ENCODE measurements around the gene ACTN3. TPM values are rescaled to one million over a fixed set of nuclear protein-coding genes. Genes with fewer than 3 reads are reported as not detected.

The ACTN3 gene
- total RNA-seq (under 0.01 TPM in 1 of 2 replicates, not detected in the other), polyA plus RNA-seq (0.02 TPM in 1 of 2 replicates, not detected in the other), polyA minus RNA-seq (ENCODE audit: low replicate concordance) (0.22 TPM in 1 of 2 replicates, not detected in the other)
- 0.03 TPM in 1 of 2 replicates, not detected in the other for polyA plus RNA-seq (2012)

DNA sequence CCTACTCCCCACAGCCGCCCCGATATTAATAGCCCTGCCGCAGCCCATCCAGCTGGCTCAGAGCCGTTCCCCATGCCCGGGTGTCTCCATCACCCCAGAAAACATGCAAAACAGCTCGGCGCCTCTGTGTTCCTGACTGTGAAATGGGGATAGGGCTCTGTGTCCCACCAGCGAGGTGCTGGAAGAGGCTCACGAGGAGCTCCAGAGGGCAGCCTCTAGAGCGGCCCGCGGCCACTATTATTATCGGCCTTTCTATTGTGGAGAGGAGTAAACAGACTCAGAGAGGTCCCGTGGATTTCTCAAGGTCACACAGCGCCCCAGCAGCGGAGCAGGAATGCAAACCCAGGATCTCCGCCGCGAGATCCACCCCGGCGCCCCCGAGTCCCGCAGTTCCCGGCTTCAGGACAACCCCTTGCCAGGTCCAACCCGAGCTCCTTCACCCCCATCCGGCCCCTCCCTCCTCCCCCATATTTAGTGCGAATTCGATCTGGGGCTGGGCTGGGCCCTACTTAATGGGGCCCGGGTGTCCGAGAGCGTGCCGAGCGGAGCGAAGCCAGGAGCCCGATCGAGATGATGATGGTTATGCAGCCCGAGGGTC is at the start of gene ACTN3:
ACTN3 (plus strand) TSS at position 536 of the 598 bp plus-strand sequence; CDS start at position 571, 35 bp downstream.
- Histone ChIP-seq H4K20me1 (ENCODE audit: control insufficient read depth, extremely low read depth, insufficient read depth, low read length) (no peaks in the 10 kb centered on the region), H3K4me1 (ENCODE audit: control insufficient read depth, extremely low read depth, insufficient read depth, low read length) (peaks cover 8% of the 10 kb centered on the region), H3K27ac (ENCODE audit: insufficient read depth, low read length) (peak within 1 kb of the TSS; percentile 46), H3K79me2 (ENCODE audit: control insufficient read depth, insufficient read depth, low read length) (no peaks in the 10 kb centered on the region), H3K4me2 (ENCODE audit: extremely low read depth, insufficient read depth, low read length) (peak within 1 kb of the TSS; percentile 93), H3K36me3 (ENCODE audit: control insufficient read depth, insufficient read depth, low read length) (peaks cover 4% of the 10 kb centered on the region), H3K4me3 (replicated peaks in 1 of 4; ENCODE audit: control extremely low read depth in 1 of 4, insufficient read depth in 1 of 4, low read depth in 3 of 4, low read length in 4 of 4) (peak within 1 kb of the TSS; percentile 44 to 83 (median 70)), H3K9me3 (ENCODE audit: control insufficient read depth, insufficient read depth, low read depth, low read length) (no peaks in the 10 kb centered on the region), H2AFZ (ENCODE audit: low read length) (peak within 1 kb of the TSS; percentile 51), H3K27me3 (ENCODE audit: control insufficient read depth, insufficient read depth, low read length) (peaks cover 19% of the 10 kb centered on the region), H3K9ac (ENCODE audit: insufficient read depth, low read length) (peak within 1 kb of the TSS; percentile 78)
- peak; percentile 46 for TF ChIP-seq EZH2 (IDR thresholded peaks at IDR 0.05; ENCODE audit: low read length, missing control alignments)
- TF ChIP-seq, protein P1, sequence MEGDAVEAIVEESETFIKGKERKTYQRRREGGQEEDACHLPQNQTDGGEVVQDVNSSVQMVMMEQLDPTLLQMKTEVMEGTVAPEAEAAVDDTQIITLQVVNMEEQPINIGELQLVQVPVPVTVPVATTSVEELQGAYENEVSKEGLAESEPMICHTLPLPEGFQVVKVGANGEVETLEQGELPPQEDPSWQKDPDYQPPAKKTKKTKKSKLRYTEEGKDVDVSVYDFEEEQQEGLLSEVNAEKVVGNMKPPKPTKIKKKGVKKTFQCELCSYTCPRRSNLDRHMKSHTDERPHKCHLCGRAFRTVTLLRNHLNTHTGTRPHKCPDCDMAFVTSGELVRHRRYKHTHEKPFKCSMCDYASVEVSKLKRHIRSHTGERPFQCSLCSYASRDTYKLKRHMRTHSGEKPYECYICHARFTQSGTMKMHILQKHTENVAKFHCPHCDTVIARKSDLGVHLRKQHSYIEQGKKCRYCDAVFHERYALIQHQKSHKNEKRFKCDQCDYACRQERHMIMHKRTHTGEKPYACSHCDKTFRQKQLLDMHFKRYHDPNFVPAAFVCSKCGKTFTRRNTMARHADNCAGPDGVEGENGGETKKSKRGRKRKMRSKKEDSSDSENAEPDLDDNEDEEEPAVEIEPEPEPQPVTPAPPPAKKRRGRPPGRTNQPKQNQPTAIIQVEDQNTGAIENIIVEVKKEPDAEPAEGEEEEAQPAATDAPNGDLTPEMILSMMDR (conservative IDR thresholded peaks at IDR 0.05 in 1 of 2, IDR thresholded peaks at IDR 0.05 in 1 of 2; ENCODE audit: low read depth in 1 of 2, low read length in 2 of 2) = no peak
- DNase-seq (ENCODE audit: low read depth in 2 of 2) = peak; percentile 27 to 37

GRCh38 chr11:66497206-66497605 is 49.5 kb upstream of the ACTN3 start:
- Histone ChIP-seq H3K27me3 (ENCODE audit: control insufficient read depth, insufficient read depth, low read length) (no peaks in the 10 kb centered on the region), H3K79me2 (ENCODE audit: control insufficient read depth, insufficient read depth, low read length) (no peaks in the 10 kb centered on the region), H3K27ac (ENCODE audit: insufficient read depth, low read length) (no peak overlapping the region), H2AFZ (ENCODE audit: low read length) (no peak overlapping the region), H3K36me3 (ENCODE audit: control insufficient read depth, insufficient read depth, low read length) (peaks cover 7% of the 10 kb centered on the region), H3K4me2 (ENCODE audit: extremely low read depth, insufficient read depth, low read length) (no peak overlapping the region), H3K9ac (ENCODE audit: insufficient read depth, low read length) (no peak overlapping the region), H3K9me3 (ENCODE audit: control insufficient read depth, insufficient read depth, low read depth, low read length) (no peaks in the 10 kb centered on the region), H3K4me3 (replicated peaks in 1 of 4; ENCODE audit: control extremely low read depth in 1 of 4, insufficient read depth in 1 of 4, low read depth in 3 of 4, low read length in 4 of 4) (no peak overlapping the region), H3K4me1 (ENCODE audit: control insufficient read depth, extremely low read depth, insufficient read depth, low read length) (no peaks in the 10 kb centered on the region), H4K20me1 (ENCODE audit: control insufficient read depth, extremely low read depth, insufficient read depth, low read length) (no peaks in the 10 kb centered on the region)
- TF ChIP-seq EZH2 (IDR thresholded peaks at IDR 0.05; ENCODE audit: low read length, missing control alignments) = no peak
- TF ChIP-seq, protein P1 (conservative IDR thresholded peaks at IDR 0.05 in 1 of 2, IDR thresholded peaks at IDR 0.05 in 1 of 2; ENCODE audit: low read depth in 1 of 2, low read length in 2 of 2) = no peak
- DNase-seq (ENCODE audit: low read depth in 2 of 2) = no peak

GRCh38 chr11:66498506-66498905 is 48.2 kb upstream of the ACTN3 start:
- DNase-seq (ENCODE audit: low read depth in 2 of 2) = no peak

More at GRCh38 chr11:66498506-66498905, 48.2 kb upstream of the ACTN3 start:
- Histone ChIP-seq H4K20me1 (ENCODE audit: control insufficient read depth, extremely low read depth, insufficient read depth, low read length) (no peaks in the 10 kb centered on the region), H3K27ac (ENCODE audit: insufficient read depth, low read length) (no peak overlapping the region), H3K9me3 (ENCODE audit: control insufficient read depth, insufficient read depth, low read depth, low read length) (no peaks in the 10 kb centered on the region), H3K9ac (ENCODE audit: insufficient read depth, low read length) (no peak overlapping the region), H2AFZ (ENCODE audit: low read length) (no peak overlapping the region), H3K27me3 (ENCODE audit: control insufficient read depth, insufficient read depth, low read length) (no peaks in the 10 kb centered on the region), H3K4me3 (replicated peaks in 1 of 4; ENCODE audit: control extremely low read depth in 1 of 4, insufficient read depth in 1 of 4, low read depth in 3 of 4, low read length in 4 of 4) (no peak overlapping the region), H3K4me1 (ENCODE audit: control insufficient read depth, extremely low read depth, insufficient read depth, low read length) (no peaks in the 10 kb centered on the region), H3K4me2 (ENCODE audit: extremely low read depth, insufficient read depth, low read length) (no peak overlapping the region), H3K36me3 (ENCODE audit: control insufficient read depth, insufficient read depth, low read length) (peaks cover 5% of the 10 kb centered on the region), H3K79me2 (ENCODE audit: control insufficient read depth, insufficient read depth, low read length) (no peaks in the 10 kb centered on the region)
- TF ChIP-seq EZH2 (IDR thresholded peaks at IDR 0.05; ENCODE audit: low read length, missing control alignments) = no peak

Data from fibroblast of lung (primary cell).